Fibroblast of the conjunctiva (primary cell): ENCODE measurements around the gene DKKL1.
A peak's percentile ranks its signal among the peaks of the same experiment; 100 is the strongest.
"Not testable (repeated sequence)": the region's sequence is repeated elsewhere in the genome, so short reads cannot be mapped to it uniquely, and the experiment has no call there.

Source experiments
- DNase-seq: peaks from one replicate; pipeline ENCODE4 v3.0.0-alpha.2; 2010; ENCODE audit warnings: low read depth

Gene DKKL1

GRCh38 chr19:49363268-49364082 lies at the start of gene DKKL1:
TSS of gene DKKL1 (plus strand) at chr19:49363877. CDS start at chr19:49363999, 122 bp downstream.
- DNase-seq: peak; percentile 99

GRCh38 chr19:49315111-49315510 lies 48.6 kb upstream of the DKKL1 start:
- DNase-seq: no peak

- DNase-seq: no peak
Observed at GRCh38 chr19:49316284-49316683, 47.4 kb upstream of the DKKL1 start.

GRCh38 chr19:49318296-49318695 lies 45.4 kb upstream of the DKKL1 start:
- DNase-seq: no peak

GRCh38 chr19:49324801-49325576 lies 38.7 kb upstream of the DKKL1 start, which contains the start of gene SLC6A16:
TSS of gene SLC6A16 (minus strand) at chr19:49325191. CDS start at chr19:49311347, 13,844 bp downstream.
- DNase-seq: no peak

GRCh38 chr19:49325756-49326155 lies 37.9 kb upstream of the DKKL1 start:
- DNase-seq: not testable (repeated sequence)

- DNase-seq: no peak
Observed at GRCh38 chr19:49326165-49326704, 37.4 kb upstream of the DKKL1 start.

GRCh38 chr19:49327878-49328544 lies 35.7 kb upstream of the DKKL1 start:
- DNase-seq: no peak

- DNase-seq: no peak
Observed at GRCh38 chr19:49328741-49329140, 34.9 kb upstream of the DKKL1 start.

- DNase-seq: not testable (repeated sequence)
Observed at GRCh38 chr19:49331187-49331586, 32.5 kb upstream of the DKKL1 start.

- DNase-seq: peak; percentile 22
Observed at GRCh38 chr19:49331616-49332055, 32.0 kb upstream of the DKKL1 start.

- not testable (repeated sequence) for DNase-seq
Observed at GRCh38 chr19:49332691-49333417, 30.8 kb upstream of the DKKL1 start.

GRCh38 chr19:49333418-49333805 lies 30.3 kb upstream of the DKKL1 start:
- DNase-seq: no peak

- DNase-seq: no peak
Observed at GRCh38 chr19:49333811-49334288, 29.8 kb upstream of the DKKL1 start.

- no peak for DNase-seq
Observed at GRCh38 chr19:49335071-49335783, 28.4 kb upstream of the DKKL1 start, which contains the start of gene CD37. TSS of gene CD37 (plus strand) at chr19:49335406. CDS start at chr19:49335541, 135 bp downstream.

GRCh38 chr19:49335784-49336481 lies 27.7 kb upstream of the DKKL1 start:
- no peak for DNase-seq

- no peak for DNase-seq
Observed at GRCh38 chr19:49336482-49337266, 27.0 kb upstream of the DKKL1 start.

- DNase-seq: no peak
Observed at GRCh38 chr19:49337267-49338022, 26.2 kb upstream of the DKKL1 start.
